Activated T-helper 1 cell treated with anti-CD3 and anti-CD28 coated beads, Interleukin-12 subunit alpha, Interleukin-12 subunit beta, Interleukin-2, Interleukin-4 antibody, amounts not matched to agents 30 ng/mL and 10 ng/mL and 1 ng/mL, durations not matched to agents 14 hours and 24 hours and 36 hours (primary cell): ENCODE results near the gene PTTG1. TPM values are rescaled to one million over a fixed set of nuclear protein-coding genes. Genes with fewer than 3 reads are reported as not detected.
"Not testable (repeated sequence)": the region's sequence is repeated elsewhere in the genome, so short reads cannot be mapped to it uniquely, and the experiment has no call there.

Experiments used
- DNase-seq: peaks from one replicate; pipeline ENCODE4 v3.0.0; 2021; ENCODE audit warnings: low spot score
- H3K27ac Mint-ChIP-seq: one replicate; pipeline ENCODE4 v1.8.0; 2021; ENCODE audit warnings: mild to moderate bottlenecking, mixed read lengths
- H3K27me3 Mint-ChIP-seq: one replicate; pipeline ENCODE4 v1.8.0; 2022; ENCODE audit warnings: mild to moderate bottlenecking, moderate library complexity, mixed read lengths; ENCODE audit not compliant: insufficient read depth
- H3K36me3 Mint-ChIP-seq: one replicate; pipeline ENCODE4 v1.8.0; 2021; ENCODE audit warnings: low read depth, mixed read lengths
- H3K4me1 Mint-ChIP-seq: one replicate; pipeline ENCODE4 v1.8.0; 2021; ENCODE audit warnings: low read depth, mixed read lengths
- H3K4me3 Mint-ChIP-seq: one replicate; pipeline ENCODE4 v1.8.0; 2021; ENCODE audit warnings: mild to moderate bottlenecking, moderate library complexity, mixed read lengths
- H3K9me3 Mint-ChIP-seq: one replicate; pipeline ENCODE4 v1.8.0; 2021; ENCODE audit warnings: mixed read lengths
- intact Hi-C: fragments of 100-400 bp; cut with micrococcal nuclease; formaldehyde crosslinking; loops from one replicate; pipeline ENCODE4 v1.15.1; 2024
- total RNA-seq: library from RNA; stranded (reverse); gene quantifications from 2 replicates; pipeline ENCODE4 v1.2.3, GENCODE V29; 2022

Gene PTTG1
- total RNA-seq, 1 donor from 2014 or later = 75.5 TPM

DNA sequence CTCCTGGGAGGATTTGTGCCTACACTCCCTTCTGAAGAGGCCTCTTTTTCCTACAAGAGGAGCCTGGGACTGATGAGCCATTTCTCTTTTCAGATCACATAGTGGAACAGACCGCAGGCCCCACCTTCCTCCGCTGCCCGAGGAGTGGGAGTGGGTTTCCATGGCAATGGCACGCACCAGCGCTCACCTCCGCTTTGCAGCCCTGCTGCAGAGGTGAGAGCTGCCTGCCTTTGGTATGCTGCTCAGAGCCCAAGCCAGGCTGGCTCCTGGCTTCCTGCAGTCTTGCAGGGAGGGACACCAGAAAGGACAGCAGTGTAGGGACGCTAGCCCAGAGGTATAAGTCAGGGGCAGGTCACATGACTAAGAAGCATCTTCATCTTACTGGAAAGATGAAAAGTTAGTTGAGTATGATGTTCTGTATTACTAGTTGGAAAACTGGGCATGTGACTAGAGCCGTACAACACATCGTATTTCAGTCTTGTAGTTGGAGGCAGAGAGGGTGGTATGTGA lies 12.4 kb downstream of the PTTG1 start:
- peaks cover 6% of the 10 kb centered on the region for H3K36me3 Mint-ChIP-seq
- H3K4me3 Mint-ChIP-seq = no peak overlapping the region
- DNase-seq = no peak
- H3K27me3 Mint-ChIP-seq = peaks cover 3% of the 10 kb centered on the region
- intact Hi-C loops = loop anchor here (10.0 kb wide), 2 partner anchors 541 to 951 kb away; no protein-coding TSS in a partner anchor
- peak overlapping the region; percentile 13 for H3K27ac Mint-ChIP-seq
- peaks cover 28% of the 10 kb centered on the region for H3K4me1 Mint-ChIP-seq
- no peaks in the 10 kb centered on the region for H3K9me3 Mint-ChIP-seq

DNA sequence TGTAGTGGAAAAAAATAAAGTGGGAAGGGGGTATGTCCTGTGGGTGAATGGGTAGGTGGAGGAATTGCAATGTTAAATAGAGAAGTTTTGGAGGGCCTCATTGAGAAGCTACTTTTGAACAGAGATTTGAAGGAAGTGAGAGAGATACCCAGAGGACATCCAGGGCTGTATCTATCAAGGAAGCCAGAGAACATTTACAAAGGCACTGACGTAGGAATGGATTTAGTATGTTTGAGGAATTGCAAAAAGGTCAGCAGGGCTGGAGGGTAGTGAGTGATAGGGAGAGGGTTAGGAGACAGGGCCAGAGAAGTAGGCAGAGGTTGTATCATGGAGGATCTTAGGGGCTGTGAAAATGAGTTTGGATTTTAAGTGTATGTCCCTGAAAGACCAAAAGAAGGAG lies 13.9 kb downstream of the PTTG1 start:
- H3K9me3 Mint-ChIP-seq = no peaks in the 10 kb centered on the region
- H3K36me3 Mint-ChIP-seq = no peaks in the 10 kb centered on the region
- intact Hi-C loops = loop anchor here (5.0 to 10.0 kb wide), 3 partner anchors 222 to 949 kb away; no protein-coding TSS in a partner anchor
- no peak for DNase-seq
- no peak overlapping the region for H3K27ac Mint-ChIP-seq
- peaks cover 38% of the 10 kb centered on the region for H3K4me1 Mint-ChIP-seq
- no peak overlapping the region for H3K4me3 Mint-ChIP-seq
- peaks cover 3% of the 10 kb centered on the region for H3K27me3 Mint-ChIP-seq

DNA sequence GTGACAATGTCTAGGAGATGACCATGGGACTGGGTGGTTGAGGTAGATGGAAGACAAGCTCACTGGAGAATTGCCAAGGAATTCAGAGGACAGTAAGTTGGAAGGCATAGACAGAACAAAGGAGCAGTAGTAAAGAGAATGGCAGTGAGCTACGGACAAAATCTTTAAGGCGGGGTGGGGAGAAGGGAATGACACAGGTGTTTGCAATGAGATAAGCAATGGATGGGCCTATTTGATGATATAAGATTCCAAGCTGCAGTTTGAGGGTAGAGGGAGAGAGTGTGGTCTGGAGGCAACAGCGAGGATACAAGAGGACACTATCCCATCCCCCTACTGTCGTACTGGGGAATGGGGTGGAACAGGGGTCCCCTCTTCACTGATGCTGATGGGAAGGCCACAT lies 14.4 kb downstream of the PTTG1 start:
- Mint-ChIP-seq H3K4me1 (peaks cover 43% of the 10 kb centered on the region), H3K9me3 (no peaks in the 10 kb centered on the region), H3K27me3 (peaks cover 3% of the 10 kb centered on the region), H3K4me3 (no peak overlapping the region), H3K27ac (no peak overlapping the region), H3K36me3 (no peaks in the 10 kb centered on the region)
- no peak for DNase-seq
- intact Hi-C loops = loop anchor here (5.0 to 10.0 kb wide), 3 partner anchors 221 to 949 kb away; no protein-coding TSS in a partner anchor

DNA sequence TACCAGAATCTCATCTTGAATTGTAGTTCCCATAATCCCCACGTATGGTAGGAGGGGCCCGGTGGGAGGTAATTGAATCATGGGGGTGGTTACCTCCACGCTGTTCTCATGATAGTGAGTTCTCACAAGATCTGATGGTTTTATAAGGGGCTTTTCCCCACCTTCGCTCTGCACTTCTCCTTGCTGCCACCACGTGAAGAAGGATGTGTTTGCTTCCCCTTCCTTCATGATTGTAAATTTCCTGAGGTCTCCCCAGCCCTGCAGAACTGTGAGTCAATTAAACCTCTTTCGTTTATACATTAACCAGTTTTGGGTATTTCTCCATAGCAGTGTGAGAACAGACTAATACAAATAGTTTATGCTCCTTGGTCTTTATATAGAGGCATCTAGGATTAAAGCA lies 15.0 kb downstream of the PTTG1 start:
- not testable (repeated sequence) for H3K36me3 Mint-ChIP-seq, H3K27me3 Mint-ChIP-seq, H3K27ac Mint-ChIP-seq, H3K4me3 Mint-ChIP-seq, H3K9me3 Mint-ChIP-seq, DNase-seq
- peaks cover 49% of the 10 kb centered on the region for H3K4me1 Mint-ChIP-seq
- intact Hi-C loops = loop anchor here (5.0 to 10.0 kb wide), 3 partner anchors 221 to 948 kb away; no protein-coding TSS in a partner anchor

DNA sequence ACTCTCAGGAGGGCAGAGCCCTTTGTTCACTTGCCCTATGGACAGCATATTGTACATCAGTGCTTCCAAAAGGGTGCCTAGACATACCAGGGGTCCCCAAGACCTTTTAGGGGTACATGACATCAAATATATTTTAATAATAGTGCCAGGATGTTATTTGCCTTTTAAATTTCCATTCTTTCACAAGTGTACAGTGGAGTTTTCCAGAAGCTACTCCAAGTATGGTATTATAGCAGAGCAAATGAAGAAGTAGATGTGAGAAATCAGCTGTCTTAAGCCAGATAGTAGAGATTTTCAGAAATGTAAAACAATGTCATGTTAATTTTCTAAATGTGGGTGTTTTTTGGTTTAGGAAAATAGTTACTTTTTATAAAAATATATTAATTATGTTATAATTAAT lies 15.6 kb downstream of the PTTG1 start:
- H3K4me1 Mint-ChIP-seq = peaks cover 55% of the 10 kb centered on the region
- DNase-seq = no peak
- no peak overlapping the region for H3K27ac Mint-ChIP-seq
- peaks cover 3% of the 10 kb centered on the region for H3K27me3 Mint-ChIP-seq
- no peaks in the 10 kb centered on the region for H3K36me3 Mint-ChIP-seq
- H3K9me3 Mint-ChIP-seq = no peaks in the 10 kb centered on the region
- intact Hi-C loops = loop anchor here (5.0 to 10.0 kb wide), 3 partner anchors 220 to 948 kb away; no protein-coding TSS in a partner anchor
- no peak overlapping the region for H3K4me3 Mint-ChIP-seq

DNA sequence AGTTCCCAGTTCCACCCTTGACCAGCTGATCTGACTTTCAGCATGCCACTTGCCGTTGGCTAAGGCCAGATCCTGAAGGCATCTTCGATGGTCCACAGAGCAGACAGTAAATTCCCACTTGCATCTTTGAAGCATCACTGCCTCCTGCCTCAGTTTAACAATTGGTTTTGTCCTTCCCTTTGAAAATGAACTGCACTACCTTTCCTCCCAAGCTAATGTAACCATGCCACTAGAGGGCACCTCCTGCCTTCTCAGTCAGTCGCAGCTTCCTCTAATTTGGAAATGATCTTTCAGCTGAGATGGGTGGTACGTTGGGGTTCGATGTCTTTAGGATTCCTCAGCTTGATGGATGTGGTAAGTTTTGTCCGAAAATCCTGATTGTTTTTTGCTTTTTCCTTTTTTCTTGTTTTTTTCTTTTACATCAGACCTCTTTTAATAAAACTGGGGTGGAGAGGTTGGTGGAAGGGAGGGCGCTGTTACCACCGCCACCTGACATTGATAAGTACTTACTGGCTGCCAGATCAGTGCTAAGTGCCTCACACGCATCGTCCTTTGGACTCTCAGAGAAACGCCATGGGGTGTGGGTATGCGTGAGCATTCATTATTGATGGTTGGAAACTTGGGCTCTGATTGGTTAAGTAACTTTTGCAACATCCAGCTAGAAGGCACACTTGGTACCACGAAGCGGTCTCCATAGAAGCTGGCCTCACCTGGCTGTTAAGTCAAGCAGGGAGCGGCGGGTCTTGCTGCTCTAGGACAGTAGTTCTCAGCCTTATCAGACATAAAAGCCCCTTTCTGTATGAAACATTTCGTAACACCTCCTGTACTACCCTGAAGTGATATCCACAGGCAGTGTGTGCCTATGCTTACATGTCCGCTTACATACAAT lies 16.9 kb downstream of the PTTG1 start:
- intact Hi-C loops = loop anchor here (1.0 to 10.0 kb wide), 10 partner anchors 12 to 946 kb away; partner anchors contain the start of gene PTTG1
- Mint-ChIP-seq H3K4me1 (peaks cover 67% of the 10 kb centered on the region), H3K27me3 (peaks cover 3% of the 10 kb centered on the region)

DNA sequence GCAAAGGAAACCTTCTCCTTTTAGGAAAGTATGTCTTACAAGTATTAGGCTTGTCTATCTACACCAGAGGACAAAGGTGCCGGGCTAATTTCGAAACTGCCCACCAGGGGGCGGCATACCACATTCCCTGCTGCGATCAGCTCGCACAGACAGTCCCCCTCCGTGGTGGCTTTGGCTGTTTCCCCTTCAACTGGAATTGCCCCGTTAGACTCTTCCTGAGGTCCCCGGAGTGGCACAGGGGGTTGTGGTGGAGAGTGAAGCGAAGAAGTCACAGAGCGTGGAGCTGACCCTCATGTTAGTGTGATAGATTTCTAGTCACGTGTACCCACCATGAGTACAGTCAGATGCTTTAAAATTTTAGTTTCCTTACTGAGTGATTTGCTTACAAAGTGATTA lies 17.5 kb downstream of the PTTG1 start:
- Mint-ChIP-seq H3K4me3 (peak overlapping the region; percentile 82), H3K9me3 (peaks cover 3% of the 10 kb centered on the region), H3K36me3 (no peaks in the 10 kb centered on the region), H3K27me3 (peaks cover 5% of the 10 kb centered on the region), H3K4me1 (peaks cover 74% of the 10 kb centered on the region), H3K27ac (peak overlapping the region; percentile 96)
- intact Hi-C loops = loop anchor here (1.0 to 10.0 kb wide), 8 partner anchors 11 to 946 kb away; partner anchors contain the start of gene PTTG1
- DNase-seq = peak; percentile 81

More for the DNA sequence above, 16.9 kb downstream of the PTTG1 start:
- Mint-ChIP-seq H3K27ac (peak overlapping the region; percentile 96), H3K9me3 (no peaks in the 10 kb centered on the region), H3K4me3 (peak overlapping the region; percentile 82), H3K36me3 (no peaks in the 10 kb centered on the region)
- DNase-seq = peak; percentile 60

DNA sequence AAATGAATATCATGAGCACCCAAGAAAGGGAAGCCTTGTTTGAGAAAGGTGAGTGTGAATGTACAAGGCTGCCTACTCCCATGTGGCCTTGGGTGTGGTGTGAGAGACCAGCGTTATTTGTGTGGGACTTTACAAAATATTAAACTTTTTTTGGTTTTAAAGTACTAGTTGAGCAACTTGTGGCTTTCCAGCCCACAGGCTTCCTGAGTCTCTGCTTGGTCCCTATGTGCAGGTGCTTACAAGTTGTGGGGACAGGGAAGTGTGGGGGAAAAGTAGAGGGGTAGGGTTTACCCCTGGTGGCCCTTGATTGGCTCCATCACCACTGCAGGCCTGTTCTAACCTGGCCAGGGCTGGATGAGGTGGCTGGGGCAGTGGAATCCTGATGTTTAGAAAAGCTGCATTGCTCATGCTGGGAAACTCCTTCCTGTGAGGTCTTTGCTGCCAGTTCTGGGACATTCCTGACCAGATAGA lies 19.7 kb downstream of the PTTG1 start:
- Mint-ChIP-seq H3K4me1 (peaks cover 81% of the 10 kb centered on the region), H3K9me3 (peaks cover 9% of the 10 kb centered on the region), H3K27ac (peak overlapping the region; percentile 54), H3K27me3 (peaks cover 5% of the 10 kb centered on the region), H3K36me3 (no peaks in the 10 kb centered on the region), H3K4me3 (peak overlapping the region; percentile 23)
- DNase-seq = no peak
- intact Hi-C loops = no loop called here

DNA sequence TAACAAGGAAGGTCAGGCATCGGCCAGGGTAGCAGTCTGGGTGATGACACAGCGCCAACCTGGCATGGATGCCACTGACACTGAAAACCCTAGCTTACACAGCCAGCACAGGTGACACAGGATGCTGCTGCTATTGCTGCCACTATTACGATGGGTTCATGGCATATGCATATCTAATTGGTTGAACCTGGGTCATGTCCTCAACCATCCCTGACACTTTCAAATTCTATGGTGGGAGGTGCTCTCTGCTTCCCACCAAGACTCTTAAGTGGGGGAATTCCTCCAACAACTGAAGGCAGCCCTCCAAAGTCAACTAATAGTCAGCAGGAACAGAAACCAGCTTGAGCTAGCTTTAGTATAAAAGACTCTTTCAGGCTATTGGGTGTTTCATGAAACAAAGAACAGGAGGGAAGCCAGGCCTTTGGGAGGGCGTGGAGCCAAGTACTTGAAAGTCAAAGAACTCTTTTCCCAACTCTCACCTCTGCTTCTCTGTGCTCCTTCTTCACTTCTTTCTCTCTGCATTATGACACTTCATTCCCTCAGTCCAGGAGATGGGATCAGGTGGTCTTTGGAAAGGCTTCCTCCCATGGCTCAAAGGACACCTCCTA lies 21.3 kb downstream of the PTTG1 start:
- Mint-ChIP-seq H3K27ac (no peak overlapping the region), H3K4me3 (no peak overlapping the region), H3K4me1 (peaks cover 77% of the 10 kb centered on the region), H3K27me3 (peaks cover 2% of the 10 kb centered on the region), H3K9me3 (peaks cover 9% of the 10 kb centered on the region), H3K36me3 (peaks cover 4% of the 10 kb centered on the region)
- intact Hi-C loops = no loop called here
- DNase-seq = no peak

DNA sequence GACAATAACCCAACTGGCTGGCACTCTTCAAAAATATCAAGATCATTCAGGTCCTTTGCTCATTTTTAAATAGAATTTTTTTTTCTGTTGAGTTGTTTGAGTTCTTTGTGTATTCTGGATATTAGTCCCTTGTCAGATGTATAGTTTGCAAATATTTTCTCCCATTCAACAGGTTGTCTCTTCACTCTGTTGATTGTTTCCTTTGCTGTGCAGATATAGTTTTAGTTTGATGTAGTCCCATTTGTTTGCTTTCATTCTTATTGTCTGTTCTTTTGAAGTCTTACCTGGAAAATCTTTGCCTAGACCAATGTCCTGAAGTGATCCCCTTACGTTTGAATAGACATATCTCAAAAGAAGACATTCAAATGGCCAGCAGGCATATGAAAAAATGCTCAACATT lies 22.8 kb downstream of the PTTG1 start:
- DNase-seq = no peak
- intact Hi-C loops = no loop called here
- Mint-ChIP-seq H3K4me1 (peaks cover 69% of the 10 kb centered on the region), H3K4me3 (no peak overlapping the region), H3K27me3 (peaks cover 2% of the 10 kb centered on the region), H3K27ac (no peak overlapping the region), H3K36me3 (peaks cover 5% of the 10 kb centered on the region), H3K9me3 (peaks cover 13% of the 10 kb centered on the region)

DNA sequence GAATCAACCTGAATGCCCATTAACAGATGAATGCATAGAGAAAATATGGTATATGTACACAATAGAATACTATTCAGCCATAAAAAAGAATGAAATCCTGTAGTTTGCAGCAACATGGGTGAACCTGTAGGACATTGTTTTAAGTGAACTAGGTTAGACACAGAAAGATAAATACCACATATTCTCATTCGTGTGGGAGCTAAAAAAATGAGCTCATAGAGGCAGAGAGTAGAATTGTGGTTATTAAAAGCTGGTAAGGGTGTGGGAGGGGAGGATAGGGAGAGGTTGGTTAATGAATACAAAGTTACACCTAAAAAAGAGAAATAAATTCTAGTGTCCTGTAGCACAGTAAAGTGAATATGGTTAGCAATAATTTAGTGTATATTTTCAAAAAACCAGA lies 23.5 kb downstream of the PTTG1 start:
- DNase-seq = no peak
- peaks cover 7% of the 10 kb centered on the region for H3K36me3 Mint-ChIP-seq
- no peak overlapping the region for H3K4me3 Mint-ChIP-seq
- peaks cover 19% of the 10 kb centered on the region for H3K9me3 Mint-ChIP-seq
- no peak overlapping the region for H3K27ac Mint-ChIP-seq
- peaks cover 2% of the 10 kb centered on the region for H3K27me3 Mint-ChIP-seq
- H3K4me1 Mint-ChIP-seq = peaks cover 74% of the 10 kb centered on the region
- intact Hi-C loops = no loop called here

DNA sequence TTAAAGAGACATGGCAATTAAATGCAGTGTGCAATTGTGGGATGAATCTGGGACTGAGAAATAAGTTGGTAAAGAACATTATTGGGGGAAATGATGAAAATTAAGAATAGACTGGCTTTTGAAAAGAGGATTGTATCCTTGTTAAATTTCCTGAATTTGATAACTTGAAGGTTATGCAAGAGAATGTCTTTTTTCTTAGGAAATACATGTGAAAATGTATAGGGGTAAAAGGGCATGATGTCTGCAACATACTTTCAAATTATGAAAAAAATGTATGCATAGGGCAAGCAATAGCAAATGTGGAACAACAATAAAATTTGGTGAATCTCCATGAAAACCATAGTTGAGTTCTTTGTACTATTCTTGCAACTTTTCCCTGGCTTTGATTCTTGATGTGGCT lies 24.1 kb downstream of the PTTG1 start:
- no peak for DNase-seq
- Mint-ChIP-seq H3K36me3 (peaks cover 7% of the 10 kb centered on the region), H3K4me3 (no peak overlapping the region), H3K27me3 (peaks cover 2% of the 10 kb centered on the region), H3K9me3 (peaks cover 19% of the 10 kb centered on the region), H3K4me1 (peaks cover 74% of the 10 kb centered on the region), H3K27ac (no peak overlapping the region)
- intact Hi-C loops = no loop called here
